ENCODE data around the gene PLAAT3. TPM values are rescaled to one million over a fixed set of nuclear protein-coding genes. Genes with fewer than 3 reads are reported as not detected.

PLAAT3 gene
- total and polyA plus RNA-seq, 2 of the 8 experiments (the other 6 are each of a cell fraction or from before 2014, with no cell fraction given), result 109 to 190 TPM

DNA sequence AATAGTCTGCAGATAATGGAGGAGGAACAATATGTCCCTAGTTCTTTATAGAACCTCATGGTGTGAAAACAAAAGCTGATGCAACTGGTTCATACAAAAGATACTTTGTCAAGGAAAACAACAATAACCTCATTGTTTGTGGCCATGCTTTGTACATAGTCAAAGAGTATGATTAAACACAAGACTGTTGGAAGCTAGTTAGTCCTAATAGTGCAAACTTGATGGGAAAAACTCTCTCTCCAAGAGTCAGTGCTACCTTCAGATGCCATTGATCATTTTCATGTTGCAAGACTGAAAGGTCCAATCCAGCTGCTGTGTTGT is 30.9 kb downstream of the PLAAT3 start:
- no peak overlapping the region for H3K4me2 ChIP-seq (ENCODE audit: insufficient read depth in 1 of 2, low read depth in 2 of 2, low read length in 2 of 2)
- FAIRE-seq (no peak), DNase-seq (ENCODE audit: low read depth in 1 of 2, low spot score in 2 of 2) (no peak)
- H3K56ac ChIP-seq (replicated peaks; ENCODE audit: insufficient read length, low read depth, low read length), result no peak overlapping the region
- H3K27ac ChIP-seq (ENCODE audit: low read depth, low read length), result no peak overlapping the region
- H3K18ac ChIP-seq (ENCODE audit: extremely low read depth, low read length), result no peak overlapping the region
- H3K23ac ChIP-seq (ENCODE audit: insufficient read length), result no peak overlapping the region
- H2BK5ac ChIP-seq (ENCODE audit: low read depth, low read length), result no peak overlapping the region
- H3K27me3 ChIP-seq (replicated peaks in 1 of 4; ENCODE audit: control insufficient read depth in 3 of 4, extremely low read depth in 1 of 4, insufficient read depth in 3 of 4, low read length in 3 of 4), result no peaks in the 10 kb centered on the region
- no peak overlapping the region for H2BK15ac ChIP-seq (ENCODE audit: low read length)
- no peak overlapping the region for H3K4me3 ChIP-seq (ENCODE audit: extremely low read depth in 1 of 4, insufficient read depth in 2 of 4, low read depth in 3 of 4, low read length in 4 of 4)
- no peak overlapping the region for H4K8ac ChIP-seq (ENCODE audit: extremely low read depth, insufficient read depth, low read length)
- H2BK12ac ChIP-seq (ENCODE audit: low read depth, low read length), result no peak overlapping the region
- H3K79me1 ChIP-seq (ENCODE audit: low read depth, low read length), result no peaks in the 10 kb centered on the region
- H2BK20ac ChIP-seq (ENCODE audit: low read length), result no peak overlapping the region
- H3K4me1 ChIP-seq (replicated peaks in 1 of 4; ENCODE audit: control insufficient read depth in 3 of 4, insufficient read depth in 4 of 4, low read length in 3 of 4), result peaks cover 0 to 4% (median 0%) of the 10 kb centered on the region in 4 experiments; a peak in 1 of 7 replicates
- H2AFZ ChIP-seq (ENCODE audit: low read length), result no peak overlapping the region
- H4K91ac ChIP-seq (replicated peaks; ENCODE audit: insufficient read length, low read length), result no peak overlapping the region
- H3K9me3 ChIP-seq (ENCODE audit: insufficient read depth in 2 of 2, low read depth in 1 of 2, low read length in 1 of 2), result peaks cover 19% of the 10 kb centered on the region in 2 experiments
- H2AK5ac ChIP-seq (ENCODE audit: low read depth, low read length), result no peak overlapping the region
- H3K36me3 ChIP-seq (ENCODE audit: control insufficient read depth in 2 of 4, insufficient read depth in 4 of 4, low read length in 3 of 4), result peaks cover 8 to 66% (median 33%) of the 10 kb centered on the region in 4 experiments
- CTCF ChIA-PET (ENCODE audit: partially characterized antibody), result interaction anchor here (0.6 to 2.2 kb wide), 4 partner anchors 10 to 420 kb away, joined by 3 to 12 read pairs (median 4); no protein-coding TSS in a partner anchor
- peak overlapping the region; percentile 53 for H3K4ac ChIP-seq (replicated peaks; ENCODE audit: insufficient read length, low read depth, low read length)
- no peak overlapping the region for H3K9ac ChIP-seq (replicated peaks in 1 of 4; ENCODE audit: extremely low read depth in 1 of 4, low read depth in 3 of 4, low read length in 3 of 4)
- H3K14ac ChIP-seq (ENCODE audit: insufficient read length), result no peak overlapping the region
- peaks cover 0 to 4% of the 10 kb centered on the region in 2 experiments; a peak in 1 of 4 replicates for H3K79me2 ChIP-seq (ENCODE audit: control insufficient read depth in 1 of 2, insufficient read depth in 2 of 2, low read length in 2 of 2)
- H4K20me1 ChIP-seq (replicated peaks in 1 of 2; ENCODE audit: control insufficient read depth in 1 of 2, insufficient read depth in 2 of 2, low read length in 2 of 2), result no peaks in the 10 kb centered on the region
- POLR2A ChIA-PET (ENCODE audit: partially characterized antibody), result interaction anchor here (0.7 to 1.1 kb wide), 5 partner anchors 9 to 154 kb away, joined by 3 to 4 read pairs (median 3); no protein-coding TSS in a partner anchor
- no peak overlapping the region for H4K5ac ChIP-seq (ENCODE audit: insufficient read length, low read depth, low read length)
- no peak overlapping the region for H2BK120ac ChIP-seq (replicated peaks; ENCODE audit: low read depth, low read length)
- H3K23me2 ChIP-seq (ENCODE audit: low read depth, low read length), result no peaks in the 10 kb centered on the region
- TF ChIP-seq SP2 (IDR thresholded peaks at IDR 0.05; ENCODE audit: low read length) (no peak), TBP (IDR thresholded peaks at IDR 0.05; ENCODE audit: low read depth, low read length) (no peak), TCF12 (IDR thresholded peaks at IDR 0.05; ENCODE audit: low read depth, low read length) (no peak), EGR1 (IDR thresholded peaks at IDR 0.05; ENCODE audit: borderline replicate concordance, low read depth, low read length) (no peak), PHF8 (conservative IDR thresholded peaks at IDR 0.05; ENCODE audit: low read depth, low read length) (no peak), FOSL1 (IDR thresholded peaks at IDR 0.05; ENCODE audit: insufficient read depth, low read depth, low read length) (no peak), HDAC6 (IDR thresholded peaks at IDR 0.05; ENCODE audit: low read depth, low read length) (no peak), POLR2A (IDR thresholded peaks at IDR 0.05; ENCODE audit: control extremely low read depth in 1 of 2, low read depth in 2 of 2, low read length in 2 of 2) (no peak)
- TF ChIP-seq, protein P1, sequence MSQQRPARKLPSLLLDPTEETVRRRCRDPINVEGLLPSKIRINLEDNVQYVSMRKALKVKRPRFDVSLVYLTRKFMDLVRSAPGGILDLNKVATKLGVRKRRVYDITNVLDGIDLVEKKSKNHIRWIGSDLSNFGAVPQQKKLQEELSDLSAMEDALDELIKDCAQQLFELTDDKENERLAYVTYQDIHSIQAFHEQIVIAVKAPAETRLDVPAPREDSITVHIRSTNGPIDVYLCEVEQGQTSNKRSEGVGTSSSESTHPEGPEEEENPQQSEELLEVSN (IDR thresholded peaks at IDR 0.05), result no peak
